Neutrophil (primary cell): ENCODE data around the gene SDK2.

Experiments
- H3K27ac ChIP-seq: fragments of 200-600 bp; sonication (generic); 2 replicates; pipeline ENCODE4 v1.5.1; 2016; ENCODE audit warnings: mild to moderate bottlenecking, moderate library complexity
- H3K27me3 ChIP-seq: fragments of 200-600 bp; sonication (generic); 2 replicates; pipeline ENCODE4 v1.6.0; 2016; ENCODE audit warnings: mild to moderate bottlenecking
- H3K36me3 ChIP-seq: fragments of 200-600 bp; sonication (generic); 2 replicates; pipeline ENCODE4 v1.5.1; 2017
- H3K4me1 ChIP-seq, 2 experiments: fragments of 200-600 bp in 1 of 2; sonication (generic) in 1 of 2; 1 replicate in 1 of 2; 2 replicates in 1 of 2; pipeline versions ENCODE4 v1.5.1 to v1.6.1; 2013 to 2016; ENCODE audit warnings: low read depth in 1 of 2, low read length in 1 of 2, mild to moderate bottlenecking in 1 of 2, moderate library complexity in 1 of 2; ENCODE audit not compliant: control insufficient read depth in 1 of 2, insufficient read depth in 1 of 2
- H3K4me3 ChIP-seq, 2 experiments: fragments of 200-600 bp in 1 of 2; sonication (generic) in 1 of 2; 1 replicate in 1 of 2; 2 replicates in 1 of 2; pipeline ENCODE4 v1.5.1; 2013 to 2016; ENCODE audit warnings: low read depth in 1 of 2, low read length in 1 of 2, mild to moderate bottlenecking in 1 of 2, moderate library complexity in 1 of 2
- H3K9me3 ChIP-seq: fragments of 200-600 bp; sonication (generic); 2 replicates; pipeline ENCODE4 v1.5.1; 2016
- TF ChIP-seq, protein P1 (sequence below): fragments of 200-600 bp; sonication (generic); IDR thresholded peaks from 2 replicates; pipeline ENCODE4 v1.5.1; 2016; ENCODE audit warnings: antibody characterized with exemption

Gene SDK2

DNA sequence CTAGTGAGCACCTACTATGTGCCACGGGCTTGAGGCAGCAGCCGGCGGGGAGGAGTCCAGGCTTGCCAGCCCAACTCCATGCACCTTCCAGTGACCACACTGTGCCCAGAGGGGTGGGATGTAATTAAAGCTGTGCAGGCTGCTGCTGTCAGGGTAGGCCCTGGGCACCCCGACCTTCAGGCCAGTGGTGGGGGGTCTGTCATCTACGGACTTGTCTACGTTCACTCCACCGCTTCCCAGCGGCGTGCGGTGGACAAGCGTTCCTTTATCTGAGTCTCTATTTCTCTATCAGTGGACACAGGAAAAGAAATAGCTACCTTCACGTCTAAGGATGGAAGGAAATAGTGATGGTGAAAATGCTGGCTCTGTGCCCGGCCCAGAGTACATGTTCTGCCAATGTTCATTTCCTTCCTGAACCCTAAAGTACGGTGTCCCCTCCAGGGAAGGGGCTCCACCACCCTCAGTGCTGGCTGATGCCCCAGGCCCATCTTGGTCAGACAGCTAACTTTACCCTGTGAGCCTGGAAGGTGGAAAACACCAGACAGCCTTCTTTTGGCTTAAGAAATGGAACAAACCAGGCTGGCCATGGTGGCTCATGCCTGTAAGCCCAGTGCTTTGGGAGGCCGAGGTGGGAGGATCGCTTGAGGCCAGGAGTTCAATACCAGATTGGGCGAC lies 135.2 kb downstream of the SDK2 start:
- H3K9me3 ChIP-seq: no peaks in the 10 kb centered on the region
- no peak overlapping the region for H3K4me3 ChIP-seq
- no peaks in the 10 kb centered on the region for H3K27me3 ChIP-seq
- H3K36me3 ChIP-seq: no peaks in the 10 kb centered on the region
- H3K27ac ChIP-seq: no peak overlapping the region
- peaks cover 0 to 7% of the 10 kb centered on the region in 2 experiments for H3K4me1 ChIP-seq
- TF ChIP-seq, protein P1, sequence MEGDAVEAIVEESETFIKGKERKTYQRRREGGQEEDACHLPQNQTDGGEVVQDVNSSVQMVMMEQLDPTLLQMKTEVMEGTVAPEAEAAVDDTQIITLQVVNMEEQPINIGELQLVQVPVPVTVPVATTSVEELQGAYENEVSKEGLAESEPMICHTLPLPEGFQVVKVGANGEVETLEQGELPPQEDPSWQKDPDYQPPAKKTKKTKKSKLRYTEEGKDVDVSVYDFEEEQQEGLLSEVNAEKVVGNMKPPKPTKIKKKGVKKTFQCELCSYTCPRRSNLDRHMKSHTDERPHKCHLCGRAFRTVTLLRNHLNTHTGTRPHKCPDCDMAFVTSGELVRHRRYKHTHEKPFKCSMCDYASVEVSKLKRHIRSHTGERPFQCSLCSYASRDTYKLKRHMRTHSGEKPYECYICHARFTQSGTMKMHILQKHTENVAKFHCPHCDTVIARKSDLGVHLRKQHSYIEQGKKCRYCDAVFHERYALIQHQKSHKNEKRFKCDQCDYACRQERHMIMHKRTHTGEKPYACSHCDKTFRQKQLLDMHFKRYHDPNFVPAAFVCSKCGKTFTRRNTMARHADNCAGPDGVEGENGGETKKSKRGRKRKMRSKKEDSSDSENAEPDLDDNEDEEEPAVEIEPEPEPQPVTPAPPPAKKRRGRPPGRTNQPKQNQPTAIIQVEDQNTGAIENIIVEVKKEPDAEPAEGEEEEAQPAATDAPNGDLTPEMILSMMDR: no peak

DNA sequence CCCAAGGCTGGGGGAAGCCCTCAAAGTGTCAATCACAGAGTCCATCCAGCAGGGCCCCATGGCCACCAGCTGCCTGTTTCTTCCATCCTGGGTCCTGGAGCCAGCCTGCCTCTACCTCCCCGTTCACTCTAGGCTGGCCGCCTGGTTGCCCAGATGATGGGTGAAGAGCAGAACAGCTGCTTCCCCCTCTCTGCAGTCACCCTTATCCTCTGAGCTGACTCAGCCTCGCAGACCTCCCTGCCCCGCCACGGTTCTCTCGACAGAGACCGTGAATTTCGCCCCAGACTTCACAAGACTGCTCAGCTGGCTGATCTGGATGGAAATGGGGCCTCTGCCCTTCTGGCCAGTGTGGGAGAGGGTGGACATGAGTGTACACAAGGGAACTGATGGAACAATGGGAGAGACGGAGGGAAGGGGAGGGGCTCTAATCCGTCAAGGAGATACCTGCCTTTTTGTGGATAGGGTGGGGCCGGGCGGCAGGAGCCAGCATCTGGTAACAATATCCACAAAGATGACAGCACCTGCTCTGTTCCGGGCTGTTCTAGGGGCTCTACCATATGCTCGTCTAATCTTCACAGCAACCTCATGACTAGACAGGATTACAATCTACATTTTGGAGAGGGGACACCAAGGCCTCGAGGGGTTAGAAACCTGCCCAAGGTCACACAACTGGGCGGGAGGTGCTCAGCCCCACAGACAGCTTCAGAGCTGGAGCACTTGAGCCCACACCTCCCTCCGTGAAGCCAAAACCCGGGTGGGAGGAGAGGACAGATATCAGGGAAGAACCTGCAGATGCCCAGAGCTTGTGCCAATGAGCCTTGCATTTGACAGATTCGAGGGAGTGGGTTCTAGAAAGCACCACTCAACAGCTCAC lies 136.0 kb downstream of the SDK2 start:
- Histone ChIP-seq H3K27ac (no peak overlapping the region), H3K9me3 (no peaks in the 10 kb centered on the region), H3K4me3 (no peak overlapping the region), H3K36me3 (no peaks in the 10 kb centered on the region), H3K4me1 (peaks cover 0 to 7% of the 10 kb centered on the region in 2 experiments), H3K27me3 (no peaks in the 10 kb centered on the region)
- TF ChIP-seq, protein P1: no peak

DNA sequence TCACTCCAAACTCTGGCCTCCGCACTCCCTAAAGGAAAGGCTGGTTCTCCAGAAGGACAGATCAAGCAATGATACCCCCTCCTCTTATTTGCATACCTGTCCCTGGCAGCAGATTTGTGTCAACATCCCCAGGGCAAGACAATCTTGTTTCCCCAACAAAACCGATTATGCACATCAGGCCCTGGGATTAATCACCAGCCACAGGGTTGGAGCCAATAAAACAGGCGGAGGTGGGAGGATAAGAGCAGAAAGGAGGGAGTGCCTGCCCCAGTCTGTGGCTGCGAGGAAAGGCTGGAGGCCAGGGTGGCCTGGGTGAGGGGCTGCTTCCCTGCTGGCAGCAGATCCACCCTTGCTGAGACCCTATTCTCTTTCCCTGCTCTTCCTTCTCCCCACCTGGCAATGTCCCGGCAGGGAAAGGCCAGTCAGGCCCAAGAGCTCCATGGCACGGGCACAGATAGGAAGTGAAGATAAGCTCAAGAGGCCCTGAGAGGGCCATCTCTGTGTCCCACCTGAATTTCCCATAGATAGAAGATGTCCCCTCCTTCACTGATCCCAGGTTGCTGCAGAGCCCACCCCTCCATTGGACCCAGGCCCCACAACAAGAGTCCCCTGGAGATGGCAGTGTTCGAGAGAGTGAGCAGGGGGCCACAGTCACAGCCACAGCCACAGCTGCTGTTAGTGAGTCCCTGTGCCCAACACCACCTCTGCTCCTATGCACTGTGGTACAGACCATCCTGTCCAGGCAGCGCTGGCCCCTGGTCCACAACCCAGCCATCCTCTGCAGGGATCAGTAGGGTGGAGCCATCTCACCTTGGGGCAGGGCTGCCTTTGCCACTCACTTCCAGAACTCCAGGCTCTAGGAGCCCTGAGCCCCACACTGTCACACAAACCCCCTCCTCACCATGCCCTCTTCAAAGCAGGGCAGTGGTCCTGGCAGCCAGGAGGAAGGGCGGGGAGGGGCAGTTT lies 137.5 kb downstream of the SDK2 start:
- Histone ChIP-seq H3K9me3 (no peaks in the 10 kb centered on the region), H3K36me3 (no peaks in the 10 kb centered on the region), H3K4me3 (no peak overlapping the region), H3K27ac (no peak overlapping the region), H3K4me1 (peaks cover 0 to 7% of the 10 kb centered on the region in 2 experiments), H3K27me3 (no peaks in the 10 kb centered on the region)
- TF ChIP-seq, protein P1: no peak

DNA sequence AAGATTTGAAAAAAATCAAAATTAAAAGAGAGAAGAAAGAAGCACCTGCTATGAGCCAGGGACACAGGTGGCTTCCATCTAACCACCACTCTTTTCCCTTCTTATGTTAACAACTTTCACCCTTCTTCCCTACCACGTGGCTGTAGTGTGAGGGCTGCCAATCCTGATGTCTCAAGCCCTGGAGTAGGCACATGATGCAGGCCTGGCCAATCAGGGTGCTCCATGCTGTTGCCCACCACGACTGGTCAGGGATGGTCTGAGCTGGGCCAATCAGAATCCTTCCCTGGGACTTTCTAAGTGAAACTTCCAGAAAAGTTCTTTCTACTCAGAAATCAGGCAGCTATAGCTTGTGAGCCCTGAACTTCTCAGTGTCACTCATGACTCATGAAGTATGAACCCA lies 140.7 kb downstream of the SDK2 start:
- no peak overlapping the region for H3K27ac ChIP-seq
- no peak overlapping the region for H3K4me3 ChIP-seq
- no peaks in the 10 kb centered on the region for H3K27me3 ChIP-seq
- no peaks in the 10 kb centered on the region for H3K36me3 ChIP-seq
- no peaks in the 10 kb centered on the region for H3K4me1 ChIP-seq
- TF ChIP-seq, protein P1: no peak
- no peaks in the 10 kb centered on the region for H3K9me3 ChIP-seq

DNA sequence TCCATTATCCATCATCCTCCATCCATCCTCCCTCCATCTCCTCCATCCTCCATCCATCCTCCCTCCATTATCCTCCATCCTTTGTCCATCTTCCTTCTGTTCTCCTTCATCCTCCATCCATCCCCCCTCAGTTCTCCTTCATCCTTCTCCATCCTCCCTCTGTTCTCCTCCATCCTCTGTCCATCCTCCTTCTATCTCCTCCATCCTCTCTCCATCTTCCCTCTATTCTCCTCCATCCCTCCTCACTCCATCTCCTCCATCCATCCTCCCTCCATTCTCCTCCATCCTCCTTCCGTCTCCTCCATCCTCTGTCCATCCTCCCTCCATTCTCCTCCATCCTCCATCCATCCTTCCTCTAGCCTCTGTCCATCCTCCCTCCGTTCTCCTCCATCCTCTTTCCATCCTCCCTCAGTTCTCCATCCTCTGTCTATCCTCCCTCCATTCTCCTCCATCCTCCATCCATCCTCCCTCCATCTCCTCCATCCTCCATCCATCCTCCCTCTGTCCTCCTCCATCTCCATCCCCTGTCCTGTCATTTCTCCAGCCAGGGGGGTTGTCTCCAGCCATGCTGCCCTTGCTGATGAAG lies 143.7 kb downstream of the SDK2 start:
- TF ChIP-seq, protein P1: no peak
- no peaks in the 10 kb centered on the region for H3K36me3 ChIP-seq
- no peak overlapping the region for H3K27ac ChIP-seq
- no peaks in the 10 kb centered on the region for H3K27me3 ChIP-seq
- no peaks in the 10 kb centered on the region for H3K9me3 ChIP-seq
- H3K4me3 ChIP-seq: no peak overlapping the region
- no peaks in the 10 kb centered on the region for H3K4me1 ChIP-seq
